LoVo (cell line): ENCODE measurements around the gene ARL8B.

Source experiments
- DNase-seq: peaks from one replicate; pipeline ENCODE4 v3.0.0-alpha.2; 2016; ENCODE audit warnings: low spot score

Gene ARL8B

GRCh38 chr3:5214352-5214751 is 92.3 kb downstream of the ARL8B start:
- no peak for DNase-seq

- DNase-seq: no peak
Measured at GRCh38 chr3:5217824-5218595, 95.9 kb downstream of the ARL8B start.

- no peak for DNase-seq
Measured at GRCh38 chr3:5218815-5219214, 96.7 kb downstream of the ARL8B start.

- DNase-seq: no peak
Measured at GRCh38 chr3:5219216-5219615, 97.1 kb downstream of the ARL8B start.

DNA sequence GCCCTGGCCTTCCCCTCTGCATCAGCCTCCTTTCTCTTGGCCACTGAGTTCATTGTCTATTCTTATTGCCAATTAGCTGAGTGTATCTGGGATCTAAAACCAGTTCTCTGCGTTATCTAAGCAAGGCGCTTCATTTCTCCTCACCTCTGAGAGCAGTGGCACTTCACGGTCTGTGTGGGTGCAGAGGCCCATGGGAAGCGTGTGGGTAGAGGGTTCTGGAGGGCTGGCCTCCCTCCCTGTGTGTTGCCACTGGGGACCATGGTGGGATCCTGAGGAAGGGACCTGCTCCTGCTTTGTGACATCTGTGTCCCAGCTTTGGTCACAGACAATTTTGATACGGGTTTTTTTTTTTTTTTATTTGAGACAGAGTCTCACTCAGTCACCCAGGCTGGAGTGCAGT is 98.1 kb downstream of the ARL8B start:
- DNase-seq: no peak

- DNase-seq: no peak
Measured at GRCh38 chr3:5220667-5221431, 98.8 kb downstream of the ARL8B start.

- DNase-seq: no peak
Measured at GRCh38 chr3:5221701-5222100, 99.6 kb downstream of the ARL8B start.

DNA sequence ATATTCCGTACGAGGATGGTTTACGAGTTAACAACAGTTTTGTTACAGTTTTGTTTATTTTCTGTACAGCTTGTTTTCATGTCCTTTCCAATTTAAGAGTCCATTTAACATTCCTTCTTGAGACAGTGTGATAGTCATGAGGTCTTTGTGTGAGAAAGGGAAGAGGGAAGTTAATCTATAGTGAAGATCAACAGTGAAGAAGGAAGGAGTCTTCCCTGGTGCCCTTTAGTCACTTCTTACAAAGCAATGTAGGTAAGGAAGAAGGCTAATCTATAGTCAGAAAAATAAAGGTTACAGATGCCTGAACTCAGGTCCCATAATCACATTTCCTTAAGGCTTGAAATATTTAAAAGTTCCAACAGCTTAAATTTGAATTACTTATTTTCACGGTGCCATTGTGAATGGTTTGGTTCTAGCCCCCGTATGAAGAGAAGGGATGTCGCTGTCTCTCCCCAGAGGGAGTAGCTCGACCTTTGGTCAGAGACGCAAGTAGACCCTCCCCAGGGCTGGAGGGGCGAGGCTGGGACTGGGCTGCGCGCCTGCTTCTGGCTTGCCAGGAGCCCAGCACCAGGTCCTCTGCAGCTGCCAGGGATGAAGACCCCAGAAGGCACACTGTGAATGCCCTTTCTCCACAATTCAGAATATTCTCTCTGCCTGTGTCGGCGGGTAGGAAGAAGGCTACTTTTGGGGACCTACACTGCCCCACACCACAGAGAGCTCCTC is 100.4 kb downstream of the ARL8B start:
- no peak for DNase-seq

DNA sequence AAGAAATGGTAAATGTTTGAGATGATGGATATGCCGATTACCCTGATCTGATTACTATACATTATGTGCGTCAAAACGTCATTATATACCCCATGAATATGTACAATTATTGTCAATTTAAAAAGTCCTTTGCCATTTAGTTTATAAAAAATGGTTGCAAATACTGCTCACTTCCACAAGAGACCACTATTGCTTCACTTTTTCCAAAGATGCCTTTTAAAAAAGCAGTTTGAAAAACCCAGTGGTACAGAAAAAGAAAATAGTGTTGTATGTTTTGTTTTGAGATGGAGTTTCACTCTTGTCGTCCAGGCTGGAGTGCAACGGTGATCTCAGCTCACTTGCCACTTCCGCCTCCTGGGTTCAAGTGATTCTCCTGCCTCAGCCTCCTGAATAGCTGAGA is 104.7 kb downstream of the ARL8B start:
- DNase-seq: no peak

GRCh38 chr3:5227812-5228211 is 105.7 kb downstream of the ARL8B start:
- no peak for DNase-seq

- no peak for DNase-seq
Measured at GRCh38 chr3:5229414-5229813, 107.3 kb downstream of the ARL8B start.
